ENCODE measurements around the gene PDE4D.

GRCh38 chr5:58923355-58923754 is 970.2 kb downstream of the PDE4D start:
- TF ChIP-seq EZH2 (IDR thresholded peaks at IDR 0.05; ENCODE audit: low read length, unreplicated experiment) (no peak), CTCF (conservative IDR thresholded peaks at IDR 0.05; ENCODE audit: low read depth, low read length) (no peak)
